Liver (tissue), 9 donors: ENCODE data around the gene GIGYF1. TPM values are rescaled to one million over a fixed set of nuclear protein-coding genes. Genes with fewer than 3 reads are reported as not detected.
A peak's percentile ranks its signal among the peaks of the same experiment; 100 is the strongest.
"Not testable (repeated sequence)": the region's sequence is repeated elsewhere in the genome, so short reads cannot be mapped to it uniquely, and the experiment has no call there.

Experiments
- DNase-seq: peaks from one replicate; pipeline ENCODE4 v3.0.0-alpha.2; 2017; ENCODE audit warnings: low spot score
- H3K27ac ChIP-seq, 2 donors: one replicate each; pipeline ENCODE4 v1.7.0; 2013; ENCODE audit warnings: inconsistent platforms in 2 of 2, low read length in 2 of 2, control low read depth in 1 of 2, low read depth in 1 of 2, mild to moderate bottlenecking in 1 of 2
- H3K27me3 ChIP-seq, 4 donors: one replicate each; pipeline versions ENCODE4 v1.6.1 to v1.7.0; 2013; ENCODE audit warnings: low read length in 3 of 4, inconsistent platforms in 1 of 4, mild to moderate bottlenecking in 1 of 4, moderate library complexity in 1 of 4; ENCODE audit not compliant: control insufficient read depth in 4 of 4, insufficient read depth in 4 of 4
- H3K36me3 ChIP-seq, 4 donors: one replicate each; pipeline versions ENCODE4 v1.6.1 to v1.7.0; 2013; ENCODE audit warnings: low read length in 3 of 4, mild to moderate bottlenecking in 3 of 4, low read depth in 1 of 4, moderate library complexity in 1 of 4; ENCODE audit not compliant: control insufficient read depth in 4 of 4, insufficient read depth in 3 of 4
- H3K4me1 ChIP-seq, 4 donors: one replicate each; pipeline versions ENCODE4 v1.6.1 to v1.7.0; 2013; ENCODE audit warnings: low read length in 3 of 4, mild to moderate bottlenecking in 3 of 4, moderate library complexity in 1 of 4; ENCODE audit not compliant: control insufficient read depth in 4 of 4, insufficient read depth in 4 of 4
- H3K4me3 ChIP-seq, 3 donors: one replicate each; pipeline versions ENCODE4 v1.6.1 to v1.7.0; 2013; ENCODE audit warnings: low read length in 3 of 3, control low read depth in 1 of 3, low read depth in 1 of 3, mild to moderate bottlenecking in 1 of 3
- H3K9ac ChIP-seq, 2 donors: one replicate each; pipeline ENCODE4 v1.7.0; 2013; ENCODE audit warnings: low read length in 2 of 2, mild to moderate bottlenecking in 2 of 2, moderate library complexity in 2 of 2, control low read depth in 1 of 2, low read depth in 1 of 2
- H3K9me3 ChIP-seq, 4 donors: one replicate each; pipeline versions ENCODE4 v1.6.1 to v1.7.0; 2013; ENCODE audit warnings: low read length in 3 of 4; ENCODE audit not compliant: control insufficient read depth in 4 of 4
- EGR1 ChIP-seq, 2 donors: IDR thresholded peaks; 2 replicates each; pipeline ENCODE4 v1.6.1; 2016 to 2018; ENCODE audit warnings: antibody characterized with exemption in 2 of 2, low read depth in 2 of 2
- FOXA1 ChIP-seq: IDR thresholded peaks from 2 replicates; pipeline ENCODE4 v1.6.1; 2016; ENCODE audit warnings: antibody characterized with exemption
- FOXA2 ChIP-seq: IDR thresholded peaks from 2 replicates; pipeline ENCODE4 v1.6.1; 2016; ENCODE audit warnings: antibody characterized with exemption
- GABPA ChIP-seq, 2 donors: IDR thresholded peaks in 1 of 2; conservative IDR thresholded peaks in 1 of 2; 2 replicates each; pipeline ENCODE4 v1.6.1; 2016; ENCODE audit warnings: antibody characterized with exemption in 2 of 2, mild to moderate bottlenecking in 1 of 2, moderate library complexity in 1 of 2
- HNF4A ChIP-seq, 2 donors: conservative IDR thresholded peaks; 2 replicates each; pipeline ENCODE4 v1.6.1; 2016; ENCODE audit warnings: antibody characterized with exemption in 2 of 2, mild to moderate bottlenecking in 2 of 2
- HNF4G ChIP-seq: IDR thresholded peaks from 2 replicates; pipeline ENCODE4 v1.6.1; 2016; ENCODE audit warnings: antibody characterized with exemption
- JUND ChIP-seq, 2 donors: IDR thresholded peaks; 2 replicates each; pipeline ENCODE4 v1.6.1; 2016; ENCODE audit warnings: antibody characterized with exemption in 2 of 2
- NR2F2 ChIP-seq: IDR thresholded peaks from 2 replicates; pipeline ENCODE4 v1.6.1; 2016; ENCODE audit warnings: antibody characterized with exemption
- RAD21 ChIP-seq, 2 donors: IDR thresholded peaks; 2 replicates each; pipeline ENCODE4 v1.6.1; 2016; ENCODE audit warnings: antibody characterized with exemption in 2 of 2, mild to moderate bottlenecking in 2 of 2
- RXRA ChIP-seq, 2 donors: IDR thresholded peaks; 2 replicates each; pipeline ENCODE4 v1.6.1; 2017 to 2018; ENCODE audit warnings: antibody characterized with exemption in 2 of 2, mild to moderate bottlenecking in 1 of 2
- SP1 ChIP-seq: IDR thresholded peaks from 2 replicates; pipeline ENCODE4 v1.6.1; 2018; ENCODE audit warnings: antibody characterized with exemption, mild to moderate bottlenecking
- TAF1 ChIP-seq: conservative IDR thresholded peaks from 2 replicates; pipeline ENCODE4 v1.6.1; 2016; ENCODE audit warnings: antibody characterized with exemption, mild to moderate bottlenecking
- YY1 ChIP-seq: IDR thresholded peaks from 2 replicates; pipeline ENCODE4 v1.6.1; 2016; ENCODE audit warnings: antibody characterized with exemption, mild to moderate bottlenecking
- WGBS: extraction: QIAGEN DNeasy Blood & Tissue Kit; methylation state at CpG from one replicate; pipeline ENCODE4 v1.1.7; 2013; 5-methylcytosine and 5-hydroxymethylcytosine counted together
- polyA plus RNA-seq, 2 donors: library from polyadenylated mRNA; stranded (reverse) in 1 of 2; unstranded in 1 of 2; fragments of 200-250 nt in 1 of 2; fragments of >200 nt in 1 of 2; fragmentation: Nextera tagmentation in 1 of 2; extraction: Ambion mirVana in 1 of 2; gene quantifications; one replicate each; pipeline versions ENCODE4 v1.2.1 to v1.2.3, GENCODE V29; 2013 to 2015
- total RNA-seq, 2 donors: library from RNA; depleted of rRNA; stranded (reverse); fragments of >200 nt; gene quantifications; one replicate each; pipeline ENCODE4 v1.2.3, GENCODE V29; 2014
- TF ChIP-seq, protein P1 (sequence below): fragments of 150-350 bp; IDR thresholded peaks from 2 replicates; pipeline ENCODE4 v1.5.1; 2017; ENCODE audit warnings: improper control_type of control experiment, low read depth, low read length; ENCODE audit not compliant: missing input control
- TF ChIP-seq, protein P2 (sequence below): IDR thresholded peaks from 2 replicates; pipeline ENCODE4 v1.6.1; 2016; ENCODE audit warnings: antibody characterized with exemption
- TF ChIP-seq, protein P3 (sequence below): IDR thresholded peaks from 2 replicates; pipeline ENCODE4 v1.6.1; 2016; ENCODE audit warnings: antibody characterized with exemption
- TF ChIP-seq, protein P4 (sequence below): IDR thresholded peaks from 2 replicates; pipeline ENCODE4 v1.6.1; 2016; ENCODE audit warnings: antibody characterized with exemption, mild to moderate bottlenecking
- TF ChIP-seq, protein P5 (sequence below): IDR thresholded peaks from 2 replicates; pipeline ENCODE4 v1.6.1; 2016; ENCODE audit warnings: antibody characterized with exemption
- donor health status: healthy.
- donor health status: healthy.
- donor health status: healthy.
- donor health status: healthy.
- donor health status: healthy.

The GIGYF1 gene
- total and polyA plus RNA-seq, 4 donors: 6.8 to 12.7 (median 10.1) TPM

DNA sequence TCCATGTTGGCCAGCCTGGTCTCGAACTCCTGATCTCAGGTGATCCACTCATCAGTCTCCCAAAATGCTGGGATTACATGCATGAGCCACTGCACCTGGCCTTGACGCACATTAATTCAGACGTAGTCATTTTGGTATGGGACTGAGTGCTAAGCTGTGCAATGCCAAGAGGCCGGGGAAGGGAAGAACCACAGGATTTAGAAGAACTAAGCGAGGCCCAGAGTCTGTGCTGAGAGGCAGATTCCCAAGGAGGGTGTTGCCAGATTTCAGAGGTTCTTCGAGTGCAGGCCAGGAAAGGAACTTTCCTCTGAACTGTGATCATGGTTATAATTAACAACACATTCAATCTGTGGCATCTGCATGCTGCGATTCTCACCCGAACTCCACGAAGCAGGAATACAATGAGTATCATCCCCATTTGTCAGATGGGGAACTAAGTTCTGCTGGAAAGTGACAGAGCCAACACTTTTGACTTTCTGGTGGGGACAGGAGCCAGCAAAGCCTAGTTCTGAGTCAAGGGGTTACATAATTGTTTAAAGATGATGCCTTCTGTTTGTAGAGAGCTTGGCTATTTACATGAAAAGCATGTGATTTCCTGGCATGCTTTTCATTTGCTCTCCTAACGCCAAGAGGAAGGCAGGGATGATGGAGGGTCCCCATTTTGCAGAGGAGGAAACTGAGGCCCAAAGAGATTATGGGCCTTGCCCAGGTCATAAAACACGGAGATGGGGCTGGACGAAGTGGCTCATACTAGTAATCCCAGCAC, 33.1 kb upstream of the GIGYF1 start:
- Histone ChIP-seq H3K27ac (peak overlapping the region; percentile 47 to 76), H3K27me3 (no peaks in the 10 kb centered on the region), H3K4me3 (no peak overlapping the region), H3K9ac (no peak overlapping the region), H3K9me3 (no peaks in the 10 kb centered on the region), H3K4me1 (peaks cover 5 to 44% (median 27%) of the 10 kb centered on the region in 4 donors), H3K36me3 (no peaks in the 10 kb centered on the region)
- 62% methylated on average over 12 of the region's 12 CpGs for WGBS
- TF ChIP-seq RXRA (IDR thresholded peaks at IDR 0.05) (peak; percentile 35 to 71), FOXA2 (peak; percentile 92), TAF1 (no peak), GABPA (IDR thresholded peaks at IDR 0.05 in 1 of 2, conservative IDR thresholded peaks at IDR 0.05 in 1 of 2) (no peak), RAD21 (IDR thresholded peaks at IDR 0.05) (peak; percentile 22 to 46), NR2F2 (no peak), EGR1 (IDR thresholded peaks at IDR 0.05; ENCODE audit: low read depth in 2 of 2) (peak in 1 of 2 donors; percentile 14), HNF4A (conservative IDR thresholded peaks at IDR 0.05) (peak; percentile 25 to 57), YY1 (no peak), SP1 (no peak), JUND (IDR thresholded peaks at IDR 0.05) (peak in 1 of 2 donors; percentile 44), HNF4G (no peak), FOXA1 (peak; percentile 78)
- TF ChIP-seq, protein P1, sequence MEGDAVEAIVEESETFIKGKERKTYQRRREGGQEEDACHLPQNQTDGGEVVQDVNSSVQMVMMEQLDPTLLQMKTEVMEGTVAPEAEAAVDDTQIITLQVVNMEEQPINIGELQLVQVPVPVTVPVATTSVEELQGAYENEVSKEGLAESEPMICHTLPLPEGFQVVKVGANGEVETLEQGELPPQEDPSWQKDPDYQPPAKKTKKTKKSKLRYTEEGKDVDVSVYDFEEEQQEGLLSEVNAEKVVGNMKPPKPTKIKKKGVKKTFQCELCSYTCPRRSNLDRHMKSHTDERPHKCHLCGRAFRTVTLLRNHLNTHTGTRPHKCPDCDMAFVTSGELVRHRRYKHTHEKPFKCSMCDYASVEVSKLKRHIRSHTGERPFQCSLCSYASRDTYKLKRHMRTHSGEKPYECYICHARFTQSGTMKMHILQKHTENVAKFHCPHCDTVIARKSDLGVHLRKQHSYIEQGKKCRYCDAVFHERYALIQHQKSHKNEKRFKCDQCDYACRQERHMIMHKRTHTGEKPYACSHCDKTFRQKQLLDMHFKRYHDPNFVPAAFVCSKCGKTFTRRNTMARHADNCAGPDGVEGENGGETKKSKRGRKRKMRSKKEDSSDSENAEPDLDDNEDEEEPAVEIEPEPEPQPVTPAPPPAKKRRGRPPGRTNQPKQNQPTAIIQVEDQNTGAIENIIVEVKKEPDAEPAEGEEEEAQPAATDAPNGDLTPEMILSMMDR: no peak
- TF ChIP-seq, protein P2, sequence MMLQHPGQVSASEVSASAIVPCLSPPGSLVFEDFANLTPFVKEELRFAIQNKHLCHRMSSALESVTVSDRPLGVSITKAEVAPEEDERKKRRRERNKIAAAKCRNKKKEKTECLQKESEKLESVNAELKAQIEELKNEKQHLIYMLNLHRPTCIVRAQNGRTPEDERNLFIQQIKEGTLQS: no peak
- TF ChIP-seq, protein P3, sequence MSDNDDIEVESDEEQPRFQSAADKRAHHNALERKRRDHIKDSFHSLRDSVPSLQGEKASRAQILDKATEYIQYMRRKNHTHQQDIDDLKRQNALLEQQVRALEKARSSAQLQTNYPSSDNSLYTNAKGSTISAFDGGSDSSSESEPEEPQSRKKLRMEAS: peak; percentile 38
- TF ChIP-seq, protein P4, sequence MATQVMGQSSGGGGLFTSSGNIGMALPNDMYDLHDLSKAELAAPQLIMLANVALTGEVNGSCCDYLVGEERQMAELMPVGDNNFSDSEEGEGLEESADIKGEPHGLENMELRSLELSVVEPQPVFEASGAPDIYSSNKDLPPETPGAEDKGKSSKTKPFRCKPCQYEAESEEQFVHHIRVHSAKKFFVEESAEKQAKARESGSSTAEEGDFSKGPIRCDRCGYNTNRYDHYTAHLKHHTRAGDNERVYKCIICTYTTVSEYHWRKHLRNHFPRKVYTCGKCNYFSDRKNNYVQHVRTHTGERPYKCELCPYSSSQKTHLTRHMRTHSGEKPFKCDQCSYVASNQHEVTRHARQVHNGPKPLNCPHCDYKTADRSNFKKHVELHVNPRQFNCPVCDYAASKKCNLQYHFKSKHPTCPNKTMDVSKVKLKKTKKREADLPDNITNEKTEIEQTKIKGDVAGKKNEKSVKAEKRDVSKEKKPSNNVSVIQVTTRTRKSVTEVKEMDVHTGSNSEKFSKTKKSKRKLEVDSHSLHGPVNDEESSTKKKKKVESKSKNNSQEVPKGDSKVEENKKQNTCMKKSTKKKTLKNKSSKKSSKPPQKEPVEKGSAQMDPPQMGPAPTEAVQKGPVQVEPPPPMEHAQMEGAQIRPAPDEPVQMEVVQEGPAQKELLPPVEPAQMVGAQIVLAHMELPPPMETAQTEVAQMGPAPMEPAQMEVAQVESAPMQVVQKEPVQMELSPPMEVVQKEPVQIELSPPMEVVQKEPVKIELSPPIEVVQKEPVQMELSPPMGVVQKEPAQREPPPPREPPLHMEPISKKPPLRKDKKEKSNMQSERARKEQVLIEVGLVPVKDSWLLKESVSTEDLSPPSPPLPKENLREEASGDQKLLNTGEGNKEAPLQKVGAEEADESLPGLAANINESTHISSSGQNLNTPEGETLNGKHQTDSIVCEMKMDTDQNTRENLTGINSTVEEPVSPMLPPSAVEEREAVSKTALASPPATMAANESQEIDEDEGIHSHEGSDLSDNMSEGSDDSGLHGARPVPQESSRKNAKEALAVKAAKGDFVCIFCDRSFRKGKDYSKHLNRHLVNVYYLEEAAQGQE: peak; percentile 37
- TF ChIP-seq, protein P5, sequence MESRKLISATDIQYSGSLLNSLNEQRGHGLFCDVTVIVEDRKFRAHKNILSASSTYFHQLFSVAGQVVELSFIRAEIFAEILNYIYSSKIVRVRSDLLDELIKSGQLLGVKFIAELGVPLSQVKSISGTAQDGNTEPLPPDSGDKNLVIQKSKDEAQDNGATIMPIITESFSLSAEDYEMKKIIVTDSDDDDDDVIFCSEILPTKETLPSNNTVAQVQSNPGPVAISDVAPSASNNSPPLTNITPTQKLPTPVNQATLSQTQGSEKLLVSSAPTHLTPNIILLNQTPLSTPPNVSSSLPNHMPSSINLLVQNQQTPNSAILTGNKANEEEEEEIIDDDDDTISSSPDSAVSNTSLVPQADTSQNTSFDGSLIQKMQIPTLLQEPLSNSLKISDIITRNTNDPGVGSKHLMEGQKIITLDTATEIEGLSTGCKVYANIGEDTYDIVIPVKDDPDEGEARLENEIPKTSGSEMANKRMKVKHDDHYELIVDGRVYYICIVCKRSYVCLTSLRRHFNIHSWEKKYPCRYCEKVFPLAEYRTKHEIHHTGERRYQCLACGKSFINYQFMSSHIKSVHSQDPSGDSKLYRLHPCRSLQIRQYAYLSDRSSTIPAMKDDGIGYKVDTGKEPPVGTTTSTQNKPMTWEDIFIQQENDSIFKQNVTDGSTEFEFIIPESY: peak; percentile 49
- no peak for DNase-seq

DNA sequence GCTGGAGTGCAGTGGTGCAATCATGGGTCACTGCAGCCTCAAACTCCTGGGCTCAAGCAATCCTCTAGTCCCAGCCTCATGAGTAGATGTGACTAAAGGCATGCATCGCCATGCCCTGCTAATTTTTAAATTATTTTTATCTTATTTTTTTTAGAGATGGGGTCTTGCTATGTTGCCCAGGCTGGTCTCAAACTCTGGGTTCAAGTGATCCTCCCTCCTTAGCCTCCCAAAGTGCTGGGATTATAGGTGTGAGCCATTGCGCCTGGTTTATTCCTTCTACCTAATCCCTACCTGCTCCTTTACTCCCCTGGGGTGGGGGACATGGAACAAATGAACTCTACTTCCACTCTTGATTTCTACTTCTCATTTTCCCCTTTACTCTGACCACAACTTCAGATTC, 30.3 kb upstream of the GIGYF1 start:
- not testable (repeated sequence) for H3K36me3 ChIP-seq, H3K9me3 ChIP-seq, H3K27me3 ChIP-seq, DNase-seq
- H3K27ac ChIP-seq: peak overlapping the region; percentile 82 to 93
- H3K9ac ChIP-seq: peak overlapping the region in 1 of 2 donors; percentile 43
- H3K4me1 ChIP-seq: peaks cover 10 to 68% (median 49%) of the 10 kb centered on the region in 4 donors
- 95% methylated on average over 2 of the region's 2 CpGs for WGBS
- H3K4me3 ChIP-seq: peak overlapping the region in 1 of 3 donors; percentile 23
